Kidney (tissue), 14 donors: ENCODE data around the gene HTRA3. TPM values are rescaled to one million over a fixed set of nuclear protein-coding genes. Genes with fewer than 3 reads are reported as not detected.

Experiments used
- DNase-seq, 5 donors: peaks; one replicate each; pipeline ENCODE4 v3.0.0-alpha.2; 2013 to 2020
- FAIRE-seq: peaks from 2 replicates; lab custom pipeline; 2012; peaks lifted over from hg19 to GRCh38; lab: Jason Lieb, UNC
- H3K27ac ChIP-seq, 2 donors: one replicate each; pipeline ENCODE4 v1.7.0; 2013; ENCODE audit warnings: low read depth in 2 of 2, low read length in 2 of 2, inconsistent platforms in 1 of 2
- H3K27me3 ChIP-seq: one replicate; pipeline ENCODE4 v1.7.1; 2013; ENCODE audit warnings: low read length, inconsistent platforms; ENCODE audit not compliant: control insufficient read depth, insufficient read depth
- H3K36me3 ChIP-seq, 3 donors: one replicate each; pipeline versions ENCODE4 v1.7.0 to v1.7.1; 2013; ENCODE audit warnings: low read length in 3 of 3, control low read depth in 1 of 3, inconsistent platforms in 1 of 3; ENCODE audit not compliant: insufficient read depth in 3 of 3, control insufficient read depth in 2 of 3
- H3K4me1 ChIP-seq, 3 donors: one replicate each; pipeline versions ENCODE4 v1.7.0 to v1.7.1; 2013; ENCODE audit warnings: low read length in 3 of 3, inconsistent platforms in 1 of 3, low read depth in 1 of 3; ENCODE audit not compliant: control insufficient read depth in 2 of 3, insufficient read depth in 2 of 3
- H3K4me3 ChIP-seq, 3 donors: one replicate each; pipeline versions ENCODE4 v1.7.0 to v1.8.1; 2013; ENCODE audit warnings: low read length in 3 of 3, control low read depth in 1 of 3, inconsistent platforms in 1 of 3
- H3K9ac ChIP-seq, 3 donors: one replicate each; pipeline versions ENCODE4 v1.7.0 to v1.7.1; 2013; ENCODE audit warnings: low read length in 3 of 3, control low read depth in 1 of 3, inconsistent platforms in 1 of 3
- H3K9me3 ChIP-seq, 3 donors: one replicate each; pipeline versions ENCODE4 v1.7.0 to v1.7.1; 2013; ENCODE audit warnings: low read length in 3 of 3, control low read depth in 1 of 3, inconsistent platforms in 1 of 3; ENCODE audit not compliant: control insufficient read depth in 2 of 3, insufficient read depth in 1 of 3
- intact Hi-C: fragments of 100-400 bp; cut with DNase I; formaldehyde crosslinking; loops from one replicate; pipeline ENCODE4 v1.11.1; 2022
- polyA plus RNA-seq: library from polyadenylated mRNA; stranded (reverse); fragments of 350-450 nt; fragmentation: Illumina TruSeq; extraction: RNeasy Lipid Tissue Mini Kit (QIAGEN cat#74804); gene quantifications from one replicate; pipeline ENCODE4 v1.2.3, GENCODE V29; 2014; ENCODE audit warnings: low read depth, low replicate concordance; ENCODE audit not compliant: insufficient read depth
- total RNA-seq: library from RNA; stranded (reverse); fragmentation: NEBNext Ultra II Directional; extraction: Animal tissue kit (Norgen Biotek cat#: 25700); gene quantifications from one replicate; pipeline ENCODE4 v1.2.1, GENCODE V29; 2021
- TF ChIP-seq, protein P1 (sequence below): IDR thresholded peaks from 3 replicates; pipeline ENCODE4 v1.5.1; 2012; ENCODE audit warnings: mild to moderate bottlenecking, moderate library complexity, borderline replicate concordance; ENCODE audit not compliant: insufficient read depth; ENCODE audit errors: extremely low read depth
- donor health status: control.
- donor health status: control.
- donor health status: control.
- donor health status: control.
- donor health status: control.
- donor health status: DM: yes; HTN: yes; CAD: no.
- donor health status: Normal renal cell carcinoma (clear cell type).

HTRA3 gene
- total and polyA plus RNA-seq, 2 donors from 2014 or later, result 1.7 to 6.5 TPM

DNA sequence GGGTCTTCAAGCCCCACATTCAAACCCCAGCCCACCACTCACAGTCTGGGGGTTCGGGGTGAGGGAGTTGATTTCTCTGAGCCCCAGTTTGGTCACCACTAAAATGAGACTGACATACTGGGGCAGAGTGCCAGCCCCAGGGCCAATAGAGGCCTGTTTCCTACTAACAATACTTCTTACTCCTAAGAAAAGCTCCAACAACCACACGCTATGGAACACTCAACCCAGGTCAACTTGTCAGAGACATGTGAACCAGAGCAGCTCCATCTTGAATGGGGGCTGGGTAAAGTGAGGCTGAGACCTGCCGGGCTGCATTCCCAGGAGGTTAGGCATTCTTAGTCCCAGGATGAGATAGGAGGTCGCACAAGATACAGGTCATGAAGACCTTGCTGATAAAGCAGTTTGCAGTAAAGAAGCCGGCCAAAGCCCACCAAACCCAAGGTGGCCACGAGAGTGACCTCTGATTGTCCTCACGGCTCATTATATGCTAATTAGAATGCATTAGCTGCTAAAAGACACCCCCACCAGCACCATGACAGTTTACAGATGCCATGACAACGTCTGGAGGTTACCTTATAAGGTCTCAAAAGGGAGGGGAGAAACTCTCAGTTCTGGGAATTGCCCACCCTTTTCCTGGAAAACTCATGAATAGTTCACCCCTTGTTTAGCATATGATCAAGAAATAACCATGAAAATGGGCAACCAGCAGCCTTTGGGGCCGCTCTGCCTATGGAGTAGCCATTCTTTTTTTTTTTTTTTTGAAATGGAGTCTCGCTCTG, 26.6 kb upstream of the HTRA3 start:
- Histone ChIP-seq H3K36me3 (peaks cover 4 to 15% (median 6%) of the 10 kb centered on the region in 3 donors), H3K9me3 (no peaks in the 10 kb centered on the region), H3K27ac (peak overlapping the region; percentile 18 to 74), H3K4me3 (no peak overlapping the region), H3K27me3 (no peaks in the 10 kb centered on the region), H3K4me1 (peaks cover 0 to 6% (median 4%) of the 10 kb centered on the region in 3 donors), H3K9ac (peak overlapping the region in 1 of 3 donors; percentile 7)
- no peak for FAIRE-seq
- DNase-seq, result peak in 2 of 5 donors; percentile 28 to 59
- intact Hi-C loops, result loop anchor here (10.0 kb wide), 1 partner anchor 162 kb away; no protein-coding TSS in a partner anchor
- TF ChIP-seq, protein P1, sequence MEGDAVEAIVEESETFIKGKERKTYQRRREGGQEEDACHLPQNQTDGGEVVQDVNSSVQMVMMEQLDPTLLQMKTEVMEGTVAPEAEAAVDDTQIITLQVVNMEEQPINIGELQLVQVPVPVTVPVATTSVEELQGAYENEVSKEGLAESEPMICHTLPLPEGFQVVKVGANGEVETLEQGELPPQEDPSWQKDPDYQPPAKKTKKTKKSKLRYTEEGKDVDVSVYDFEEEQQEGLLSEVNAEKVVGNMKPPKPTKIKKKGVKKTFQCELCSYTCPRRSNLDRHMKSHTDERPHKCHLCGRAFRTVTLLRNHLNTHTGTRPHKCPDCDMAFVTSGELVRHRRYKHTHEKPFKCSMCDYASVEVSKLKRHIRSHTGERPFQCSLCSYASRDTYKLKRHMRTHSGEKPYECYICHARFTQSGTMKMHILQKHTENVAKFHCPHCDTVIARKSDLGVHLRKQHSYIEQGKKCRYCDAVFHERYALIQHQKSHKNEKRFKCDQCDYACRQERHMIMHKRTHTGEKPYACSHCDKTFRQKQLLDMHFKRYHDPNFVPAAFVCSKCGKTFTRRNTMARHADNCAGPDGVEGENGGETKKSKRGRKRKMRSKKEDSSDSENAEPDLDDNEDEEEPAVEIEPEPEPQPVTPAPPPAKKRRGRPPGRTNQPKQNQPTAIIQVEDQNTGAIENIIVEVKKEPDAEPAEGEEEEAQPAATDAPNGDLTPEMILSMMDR, result no peak

DNA sequence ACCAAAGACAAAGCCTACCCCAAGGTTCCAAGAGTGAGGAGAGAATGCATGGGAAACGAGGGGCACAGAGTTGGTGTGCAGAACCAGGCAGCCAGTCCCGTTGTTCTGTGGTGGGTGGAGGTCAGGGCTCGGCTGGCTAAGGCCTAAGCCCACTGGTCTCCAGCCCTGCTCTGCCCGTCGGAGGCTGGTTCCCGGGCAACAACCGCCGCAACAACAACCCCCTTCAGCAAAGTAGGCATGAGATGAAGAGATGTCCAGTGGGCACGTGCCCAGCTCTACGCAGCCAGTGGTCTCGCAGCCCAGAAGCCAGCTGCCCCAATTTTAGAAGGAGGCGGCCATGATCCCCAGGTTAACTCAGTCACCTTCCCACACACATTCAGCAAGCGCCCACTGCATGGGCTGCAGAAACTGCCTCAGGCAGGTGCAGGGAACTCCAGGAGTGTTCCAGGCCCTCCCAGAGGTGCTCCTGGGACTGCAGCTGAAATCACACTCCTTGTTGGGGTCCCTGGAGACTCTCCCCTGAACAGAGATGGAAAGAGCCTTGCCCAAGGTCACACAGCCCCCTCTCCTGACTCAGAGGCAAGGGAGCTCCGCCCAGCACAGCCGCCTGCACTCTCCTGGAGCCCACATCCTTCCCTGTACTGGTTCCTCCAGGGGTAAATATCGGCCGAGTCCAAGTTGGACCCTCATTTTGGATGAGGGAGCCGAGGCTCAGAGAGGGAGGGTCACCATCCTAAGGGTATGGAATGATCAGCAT, 25.4 kb upstream of the HTRA3 start:
- H3K27ac ChIP-seq, result no peak overlapping the region
- H3K27me3 ChIP-seq, result no peaks in the 10 kb centered on the region
- H3K4me3 ChIP-seq, result no peak overlapping the region
- H3K9me3 ChIP-seq, result no peaks in the 10 kb centered on the region
- FAIRE-seq (no peak), DNase-seq (peak in 1 of 5 donors; percentile 61)
- intact Hi-C loops, result loop anchor here (10.0 kb wide), 1 partner anchor 161 kb away; no protein-coding TSS in a partner anchor
- TF ChIP-seq, protein P1, result no peak
- H3K36me3 ChIP-seq, result peaks cover 2 to 10% (median 3%) of the 10 kb centered on the region in 3 donors
- H3K4me1 ChIP-seq, result peaks cover 0 to 6% (median 4%) of the 10 kb centered on the region in 3 donors
- H3K9ac ChIP-seq, result no peak overlapping the region

DNA sequence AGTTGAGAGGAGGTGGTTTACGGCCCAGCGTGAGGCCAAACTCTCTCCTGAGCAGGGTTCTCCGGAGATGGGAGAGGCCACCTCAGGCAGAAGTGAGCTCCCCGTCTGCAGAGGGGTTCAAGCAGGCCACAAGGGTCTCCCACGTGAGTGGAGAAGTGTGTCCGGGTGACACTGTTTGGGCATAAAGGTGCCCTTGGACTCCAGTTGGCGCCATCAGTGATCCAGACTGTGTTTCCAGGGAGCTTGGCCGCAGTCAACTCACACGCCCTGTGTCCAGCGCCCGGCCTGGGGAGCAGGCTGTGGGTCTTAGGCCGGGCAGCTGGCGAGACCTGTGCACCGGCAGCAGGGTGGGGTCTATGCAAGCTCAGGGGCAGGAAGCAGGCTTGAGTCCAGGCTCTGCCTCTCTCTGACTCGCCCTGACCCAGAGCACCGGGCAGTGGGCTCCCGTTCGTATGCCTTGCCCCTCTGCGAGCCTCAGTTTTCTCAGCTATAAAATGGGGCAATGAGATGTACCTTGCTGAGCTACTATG, 24.6 kb upstream of the HTRA3 start:
- H3K36me3 ChIP-seq, result peaks cover 0 to 6% (median 0%) of the 10 kb centered on the region in 3 donors
- H3K4me1 ChIP-seq, result peaks cover 0 to 6% (median 4%) of the 10 kb centered on the region in 3 donors
- TF ChIP-seq, protein P1, result no peak
- intact Hi-C loops, result loop anchor here (10.0 kb wide), 1 partner anchor 160 kb away; no protein-coding TSS in a partner anchor
- no peak for FAIRE-seq
- H3K27ac ChIP-seq, result no peak overlapping the region
- H3K9ac ChIP-seq, result no peak overlapping the region
- H3K9me3 ChIP-seq, result no peaks in the 10 kb centered on the region
- DNase-seq, result peak in 1 of 5 donors; percentile 51
- H3K4me3 ChIP-seq, result no peak overlapping the region
- H3K27me3 ChIP-seq, result no peaks in the 10 kb centered on the region
